AG09319 (cell line): ENCODE measurements around the gene KIAA0930.

Experiments
- DNase-seq: peaks from one replicate; pipeline ENCODE4 v3.0.0-alpha.2; 2010; ENCODE audit warnings: low read depth; ENCODE audit errors: extremely low read depth
- TF ChIP-seq, protein P1 (sequence below): IDR thresholded peaks from 2 replicates; pipeline ENCODE4 v1.5.1; 2011; ENCODE audit warnings: low read depth, mild to moderate bottlenecking, inconsistent platforms, low read length, moderate library complexity

Gene KIAA0930

GRCh38 chr22:45238957-45239680 is 1.6 kb downstream of the KIAA0930 start:
- DNase-seq: no peak
- TF ChIP-seq, protein P1, sequence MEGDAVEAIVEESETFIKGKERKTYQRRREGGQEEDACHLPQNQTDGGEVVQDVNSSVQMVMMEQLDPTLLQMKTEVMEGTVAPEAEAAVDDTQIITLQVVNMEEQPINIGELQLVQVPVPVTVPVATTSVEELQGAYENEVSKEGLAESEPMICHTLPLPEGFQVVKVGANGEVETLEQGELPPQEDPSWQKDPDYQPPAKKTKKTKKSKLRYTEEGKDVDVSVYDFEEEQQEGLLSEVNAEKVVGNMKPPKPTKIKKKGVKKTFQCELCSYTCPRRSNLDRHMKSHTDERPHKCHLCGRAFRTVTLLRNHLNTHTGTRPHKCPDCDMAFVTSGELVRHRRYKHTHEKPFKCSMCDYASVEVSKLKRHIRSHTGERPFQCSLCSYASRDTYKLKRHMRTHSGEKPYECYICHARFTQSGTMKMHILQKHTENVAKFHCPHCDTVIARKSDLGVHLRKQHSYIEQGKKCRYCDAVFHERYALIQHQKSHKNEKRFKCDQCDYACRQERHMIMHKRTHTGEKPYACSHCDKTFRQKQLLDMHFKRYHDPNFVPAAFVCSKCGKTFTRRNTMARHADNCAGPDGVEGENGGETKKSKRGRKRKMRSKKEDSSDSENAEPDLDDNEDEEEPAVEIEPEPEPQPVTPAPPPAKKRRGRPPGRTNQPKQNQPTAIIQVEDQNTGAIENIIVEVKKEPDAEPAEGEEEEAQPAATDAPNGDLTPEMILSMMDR: no peak

DNA sequence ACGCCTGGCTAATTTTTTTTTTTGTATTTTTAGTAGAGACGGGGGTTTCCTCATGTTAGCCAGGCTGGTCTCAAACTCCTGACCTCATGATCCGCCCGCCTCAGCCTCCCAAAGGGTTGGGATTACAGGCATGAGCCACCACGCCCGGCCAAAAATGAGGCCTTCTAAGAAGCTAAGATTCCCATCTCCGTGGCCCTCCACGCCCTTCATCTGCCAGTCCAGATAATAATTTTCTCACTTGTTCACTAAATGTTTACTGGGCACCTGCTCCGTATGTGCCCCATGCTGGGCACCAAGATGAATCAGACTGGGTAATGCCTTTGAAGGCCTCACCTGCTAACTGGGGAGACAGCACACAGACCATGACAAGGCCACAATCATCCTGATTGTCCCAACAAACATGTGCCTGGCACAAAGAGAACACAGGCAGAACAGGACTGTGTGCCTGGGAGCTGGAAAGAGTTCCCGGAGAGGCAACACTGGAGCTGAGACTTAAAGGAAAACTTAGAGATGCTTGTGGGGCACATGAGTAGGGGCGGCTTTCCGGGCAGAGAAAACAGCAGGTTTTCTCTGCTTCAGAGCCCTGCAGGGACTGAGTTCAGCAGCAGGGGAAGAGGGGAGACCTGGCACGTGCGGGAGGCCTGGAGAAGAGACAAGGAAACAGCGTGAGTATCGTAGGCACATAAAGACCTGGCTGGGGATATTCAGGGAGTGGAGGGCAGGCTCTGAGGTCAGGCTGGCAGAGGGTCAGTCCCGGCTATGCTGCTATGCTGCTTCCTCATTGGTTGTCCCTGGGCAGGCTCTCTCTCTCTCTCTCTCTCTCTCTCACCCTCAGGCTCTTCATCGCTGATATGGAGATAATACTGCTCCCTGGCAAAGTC is 2.4 kb downstream of the KIAA0930 start:
- TF ChIP-seq, protein P1: no peak
- no peak for DNase-seq

DNA sequence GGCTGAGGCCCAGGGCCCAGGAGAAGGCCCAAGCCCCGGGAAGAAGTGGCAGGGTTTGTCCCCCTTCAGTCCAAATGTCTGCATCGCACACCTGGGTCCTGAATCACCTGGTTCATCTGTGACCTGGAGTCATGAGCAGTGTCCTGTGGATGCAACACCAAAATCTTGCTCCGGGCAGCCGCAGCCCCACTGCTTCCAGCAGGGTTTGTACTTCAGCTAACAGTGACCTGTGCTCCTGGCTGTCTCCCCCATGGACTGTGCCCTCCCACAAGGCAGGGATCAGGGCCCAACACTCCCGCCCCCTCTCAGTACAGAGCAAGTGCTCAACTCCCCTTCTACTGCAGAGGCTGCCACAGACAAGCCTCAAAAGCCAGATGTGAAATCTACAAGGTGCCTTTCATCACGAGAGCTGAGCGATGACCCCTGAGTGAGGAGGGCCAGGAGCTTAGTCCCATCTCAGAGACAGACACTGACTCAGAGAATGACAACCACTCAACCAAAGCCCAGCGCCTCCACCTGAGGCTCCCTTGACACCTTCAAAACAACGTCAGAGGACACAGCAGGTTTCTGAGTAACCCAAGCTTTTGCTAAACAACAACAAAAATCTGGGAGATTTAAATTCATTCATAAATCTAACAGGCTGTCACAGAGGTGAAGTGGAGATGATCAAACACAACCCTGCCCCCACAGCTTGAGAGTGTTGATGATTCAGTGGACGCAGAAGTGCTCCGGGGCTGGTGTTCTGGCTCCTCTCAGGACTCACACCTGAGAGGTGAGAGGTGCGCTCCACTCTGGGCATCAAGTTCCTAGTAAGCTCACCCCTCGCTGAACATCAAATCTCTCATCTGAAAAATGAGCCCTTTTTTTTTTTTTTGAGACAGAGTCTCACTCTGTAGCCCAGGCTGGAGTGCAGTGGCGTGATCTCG is 3.4 kb downstream of the KIAA0930 start:
- TF ChIP-seq, protein P1: no peak
- no peak for DNase-seq

- no peak for DNase-seq
- TF ChIP-seq, protein P1: no peak
These were observed 4.8 kb downstream of the KIAA0930 start for GRCh38 chr22:45235851-45236342.

- DNase-seq: no peak
These were observed 5.5 kb downstream of the KIAA0930 start for GRCh38 chr22:45235101-45235777.

GRCh38 chr22:45233827-45234226 is 6.9 kb downstream of the KIAA0930 start:
- no peak for DNase-seq
- TF ChIP-seq, protein P1: no peak

More at GRCh38 chr22:45235101-45235777, 5.5 kb downstream of the KIAA0930 start:
- TF ChIP-seq, protein P1: no peak
